Activated naive CD4-positive, alpha-beta T cell treated with anti-CD3 and anti-CD28 coated beads, Interleukin-2, amount 10 ng/mL, durations not matched to agents 7 days and 5 days (primary cell): ENCODE results near the gene GALNT12.

ENCODE experiments used
- CTCF ChIA-PET: fragments of 350-600 bp; sonication (Branson Sonifier 250); formaldehyde crosslinking; loops from one replicate; lab custom pipeline; 2021; ENCODE audit warnings: antibody characterized with exemption; lab: Charles Lee
- DNase-seq: peaks from one replicate; pipeline ENCODE4 v3.0.0-alpha.2; 2020
- H3K27ac Mint-ChIP-seq: one replicate; pipeline ENCODE4 v1.8.0; 2021; ENCODE audit warnings: mild to moderate bottlenecking, moderate library complexity, mixed read lengths
- H3K27me3 Mint-ChIP-seq: one replicate; pipeline ENCODE4 v1.8.0; 2021; ENCODE audit warnings: mild to moderate bottlenecking, mixed read lengths
- H3K36me3 Mint-ChIP-seq: one replicate; pipeline ENCODE4 v1.8.0; 2021; ENCODE audit warnings: mixed read lengths
- H3K4me1 Mint-ChIP-seq: one replicate; pipeline ENCODE4 v1.8.0; 2021; ENCODE audit warnings: mixed read lengths
- H3K4me3 Mint-ChIP-seq: one replicate; pipeline ENCODE4 v1.8.0; 2021; ENCODE audit warnings: mild to moderate bottlenecking, moderate library complexity, mixed read lengths
- H3K9me3 Mint-ChIP-seq: one replicate; pipeline ENCODE4 v1.8.0; 2021; ENCODE audit warnings: mixed read lengths

The GALNT12 gene

GRCh38 chr9:98883276-98883675, 75.8 kb downstream of the GALNT12 start:
- H3K36me3 Mint-ChIP-seq = no peaks in the 10 kb centered on the region
- DNase-seq = no peak
- H3K27ac Mint-ChIP-seq = no peak overlapping the region
- H3K4me3 Mint-ChIP-seq = no peak overlapping the region
- no peaks in the 10 kb centered on the region for H3K4me1 Mint-ChIP-seq
- CTCF ChIA-PET = no interaction called here
- H3K9me3 Mint-ChIP-seq = no peaks in the 10 kb centered on the region
- H3K27me3 Mint-ChIP-seq = peaks cover 53% of the 10 kb centered on the region

- Mint-ChIP-seq H3K27ac (no peak overlapping the region), H3K4me3 (no peak overlapping the region), H3K4me1 (no peaks in the 10 kb centered on the region), H3K9me3 (no peaks in the 10 kb centered on the region), H3K27me3 (peaks cover 47% of the 10 kb centered on the region), H3K36me3 (no peaks in the 10 kb centered on the region)
- DNase-seq = no peak
- CTCF ChIA-PET = no interaction called here
Observed at GRCh38 chr9:98884849-98885248, 77.4 kb downstream of the GALNT12 start.

- no peak for DNase-seq
- Mint-ChIP-seq H3K27ac (no peak overlapping the region), H3K27me3 (peaks cover 47% of the 10 kb centered on the region), H3K36me3 (no peaks in the 10 kb centered on the region), H3K9me3 (no peaks in the 10 kb centered on the region), H3K4me3 (no peak overlapping the region), H3K4me1 (no peaks in the 10 kb centered on the region)
- CTCF ChIA-PET = no interaction called here
Observed at GRCh38 chr9:98885575-98886295, 78.3 kb downstream of the GALNT12 start.

DNA sequence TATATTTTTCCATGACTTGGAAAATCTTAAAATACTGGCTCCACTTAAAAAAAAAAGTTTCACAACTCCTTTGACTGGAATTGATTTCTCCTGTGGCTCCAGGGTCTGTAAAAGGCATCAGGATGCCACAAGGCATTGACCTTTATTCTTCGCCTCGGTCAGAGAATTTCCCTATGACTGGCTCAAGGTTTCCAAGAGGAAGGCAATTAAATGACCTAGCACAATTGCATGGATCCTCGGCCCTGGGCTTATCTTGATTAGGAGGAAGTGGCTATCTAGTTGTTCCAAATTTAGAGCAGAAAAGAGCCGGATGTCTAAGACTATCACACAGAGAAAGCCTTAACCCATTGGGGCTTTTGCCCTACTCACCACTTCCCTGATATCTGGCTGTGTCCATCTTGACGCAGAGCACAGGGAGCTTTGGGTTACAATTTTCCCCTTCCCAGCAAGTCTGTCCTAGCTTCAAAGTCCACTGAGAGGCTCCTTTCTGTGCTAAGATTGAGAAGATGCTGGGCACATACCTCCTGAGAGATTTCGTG, 79.3 kb downstream of the GALNT12 start:
- DNase-seq = no peak
- H3K36me3 Mint-ChIP-seq = no peaks in the 10 kb centered on the region
- no peaks in the 10 kb centered on the region for H3K9me3 Mint-ChIP-seq
- H3K27ac Mint-ChIP-seq = no peak overlapping the region
- H3K27me3 Mint-ChIP-seq = peaks cover 43% of the 10 kb centered on the region
- no peaks in the 10 kb centered on the region for H3K4me1 Mint-ChIP-seq
- no peak overlapping the region for H3K4me3 Mint-ChIP-seq
- CTCF ChIA-PET = no interaction called here

GRCh38 chr9:98887918-98888510, 80.5 kb downstream of the GALNT12 start:
- CTCF ChIA-PET = no interaction called here
- DNase-seq = no peak
- Mint-ChIP-seq H3K4me1 (no peaks in the 10 kb centered on the region), H3K9me3 (no peaks in the 10 kb centered on the region), H3K27ac (no peak overlapping the region), H3K4me3 (no peak overlapping the region), H3K36me3 (no peaks in the 10 kb centered on the region), H3K27me3 (peaks cover 37% of the 10 kb centered on the region)

DNA sequence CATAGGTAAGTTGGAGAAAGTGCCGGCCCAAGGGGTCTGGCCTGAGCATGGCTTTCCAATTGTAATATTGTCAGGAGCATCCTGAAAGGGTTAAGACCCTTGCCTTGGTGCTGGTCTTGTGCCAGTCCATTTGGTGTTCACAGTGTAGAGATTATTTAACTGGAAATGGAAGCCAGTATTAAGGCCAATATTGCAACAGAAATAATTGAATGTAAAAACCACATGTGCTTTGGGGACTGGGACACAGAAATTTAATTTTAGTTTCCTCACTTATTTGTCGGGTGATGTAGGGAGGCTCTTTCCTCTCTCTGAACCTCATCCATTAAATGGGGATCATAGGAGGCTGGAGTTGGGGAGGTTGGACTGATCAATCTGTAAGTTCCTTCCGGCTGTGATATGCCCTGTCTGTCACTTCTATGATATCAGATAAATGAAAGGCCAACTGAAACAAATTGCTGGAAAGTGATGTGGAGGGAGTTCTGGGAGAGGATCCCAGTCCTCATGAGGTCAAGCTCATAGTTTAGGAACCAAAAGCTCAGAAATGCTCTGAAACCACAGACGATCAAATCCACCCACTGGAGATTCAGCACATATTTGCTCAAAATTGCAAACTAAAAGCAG, 81.4 kb downstream of the GALNT12 start:
- Mint-ChIP-seq H3K36me3 (no peaks in the 10 kb centered on the region), H3K9me3 (no peaks in the 10 kb centered on the region), H3K27ac (no peak overlapping the region), H3K27me3 (peaks cover 30% of the 10 kb centered on the region), H3K4me1 (no peaks in the 10 kb centered on the region), H3K4me3 (no peak overlapping the region)
- CTCF ChIA-PET = no interaction called here
- no peak for DNase-seq

DNA sequence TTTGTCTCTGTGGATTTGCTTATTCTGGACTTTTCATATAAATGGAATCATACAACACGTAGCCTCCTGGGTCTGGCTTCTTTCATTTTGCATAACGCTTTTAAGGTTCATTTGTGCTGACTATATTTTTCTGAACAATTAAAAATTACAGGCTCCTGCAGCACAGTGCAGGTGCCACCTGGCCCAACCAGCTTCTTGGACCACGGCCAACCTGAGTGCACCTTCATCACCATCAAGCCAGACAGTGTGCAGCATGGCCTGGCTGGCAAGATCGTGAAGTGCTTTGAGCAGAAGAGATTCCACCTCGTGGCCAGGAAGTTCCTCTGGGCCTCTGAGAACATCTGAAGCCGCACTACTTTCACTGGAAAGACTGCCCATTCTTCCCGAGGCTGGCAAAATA, 82.8 kb downstream of the GALNT12 start:
- CTCF ChIA-PET = no interaction called here
- Mint-ChIP-seq H3K9me3 (no peaks in the 10 kb centered on the region), H3K27me3 (peaks cover 22% of the 10 kb centered on the region), H3K27ac (no peak overlapping the region), H3K4me1 (no peaks in the 10 kb centered on the region), H3K36me3 (no peaks in the 10 kb centered on the region), H3K4me3 (no peak overlapping the region)
- DNase-seq = no peak

GRCh38 chr9:98892288-98892687, 84.8 kb downstream of the GALNT12 start:
- CTCF ChIA-PET = no interaction called here
- H3K36me3 Mint-ChIP-seq = no peaks in the 10 kb centered on the region
- DNase-seq = no peak
- no peak overlapping the region for H3K4me3 Mint-ChIP-seq
- H3K27ac Mint-ChIP-seq = no peak overlapping the region
- H3K9me3 Mint-ChIP-seq = no peaks in the 10 kb centered on the region
- no peaks in the 10 kb centered on the region for H3K4me1 Mint-ChIP-seq
- peaks cover 20% of the 10 kb centered on the region for H3K27me3 Mint-ChIP-seq

DNA sequence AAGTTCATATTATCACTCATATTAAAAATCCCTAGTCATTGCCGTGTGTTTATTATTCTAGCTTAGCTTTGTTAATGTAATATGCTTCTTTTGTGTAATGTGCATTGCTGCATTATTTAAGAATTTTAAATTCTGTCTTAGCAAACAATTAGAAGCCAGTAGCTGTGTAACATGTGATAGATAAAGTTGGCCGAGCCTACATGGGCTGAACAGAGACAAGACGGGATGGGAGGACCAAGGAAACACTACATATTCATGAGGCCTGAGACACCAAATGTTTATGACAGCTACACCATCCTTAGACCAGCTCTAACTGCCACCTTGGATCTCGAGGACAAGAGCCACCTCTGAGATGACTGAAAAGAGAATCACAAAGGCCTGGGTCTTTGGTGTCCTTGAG, 85.2 kb downstream of the GALNT12 start:
- Mint-ChIP-seq H3K9me3 (no peaks in the 10 kb centered on the region), H3K36me3 (no peaks in the 10 kb centered on the region), H3K27me3 (peaks cover 21% of the 10 kb centered on the region), H3K4me1 (no peaks in the 10 kb centered on the region), H3K4me3 (no peak overlapping the region), H3K27ac (no peak overlapping the region)
- DNase-seq = no peak
- CTCF ChIA-PET = no interaction called here

- CTCF ChIA-PET = no interaction called here
- peaks cover 16% of the 10 kb centered on the region for H3K27me3 Mint-ChIP-seq
- H3K4me1 Mint-ChIP-seq = no peaks in the 10 kb centered on the region
Observed at GRCh38 chr9:98894171-98894570, 86.7 kb downstream of the GALNT12 start.

DNA sequence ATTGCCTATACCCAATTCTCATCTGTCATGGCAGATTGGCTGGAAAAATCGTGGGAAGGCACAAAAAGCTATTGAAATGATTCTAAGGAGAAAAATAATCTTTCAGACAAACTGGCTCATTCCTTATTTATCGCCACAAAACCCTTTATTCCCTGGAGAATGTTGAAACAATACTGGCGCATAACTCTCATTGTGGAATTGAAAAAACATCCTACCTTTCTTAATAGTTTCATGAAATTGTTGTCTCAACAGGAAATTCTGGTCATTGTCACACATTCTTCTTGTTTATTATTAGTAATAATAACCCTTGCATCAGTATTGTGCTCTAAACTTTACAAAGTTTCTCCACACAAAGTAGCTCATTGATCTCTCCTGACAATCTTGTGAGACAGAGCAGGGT, 87.3 kb downstream of the GALNT12 start:
- CTCF ChIA-PET = no interaction called here
- Mint-ChIP-seq H3K36me3 (no peaks in the 10 kb centered on the region), H3K9me3 (no peaks in the 10 kb centered on the region), H3K4me3 (no peak overlapping the region), H3K27ac (no peak overlapping the region), H3K27me3 (peaks cover 16% of the 10 kb centered on the region), H3K4me1 (no peaks in the 10 kb centered on the region)
- no peak for DNase-seq

More at GRCh38 chr9:98894171-98894570, 86.7 kb downstream of the GALNT12 start:
- Mint-ChIP-seq H3K27ac (no peak overlapping the region), H3K4me3 (no peak overlapping the region), H3K36me3 (no peaks in the 10 kb centered on the region), H3K9me3 (no peaks in the 10 kb centered on the region)
- no peak for DNase-seq

GRCh38 chr9:98896632-98897031, 89.2 kb downstream of the GALNT12 start:
- H3K27ac Mint-ChIP-seq = no peak overlapping the region
- H3K27me3 Mint-ChIP-seq = peaks cover 16% of the 10 kb centered on the region
- no peak for DNase-seq
- H3K4me1 Mint-ChIP-seq = no peaks in the 10 kb centered on the region
- H3K36me3 Mint-ChIP-seq = no peaks in the 10 kb centered on the region
- H3K9me3 Mint-ChIP-seq = no peaks in the 10 kb centered on the region
- CTCF ChIA-PET = no interaction called here
- no peak overlapping the region for H3K4me3 Mint-ChIP-seq

DNA sequence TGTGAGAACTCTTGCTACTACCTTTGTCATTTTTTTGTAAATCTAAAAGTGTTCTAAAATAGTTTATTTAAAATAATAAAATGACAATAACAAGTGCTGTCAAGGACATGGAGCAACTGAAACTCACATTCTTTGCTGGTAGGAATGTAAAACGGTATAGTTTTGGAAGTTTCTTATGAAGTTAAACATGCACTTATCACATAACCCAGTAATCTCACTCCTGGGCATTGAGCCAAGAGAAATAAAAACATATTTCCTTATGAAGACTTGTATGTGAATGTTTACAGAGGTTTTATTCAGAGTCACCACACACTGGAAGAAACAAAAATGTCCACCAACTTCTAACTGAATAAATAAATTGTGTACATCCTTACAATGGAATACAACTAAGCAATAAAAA, 90.3 kb downstream of the GALNT12 start:
- Mint-ChIP-seq H3K36me3 (no peaks in the 10 kb centered on the region), H3K27me3 (peaks cover 16% of the 10 kb centered on the region), H3K27ac (no peak overlapping the region), H3K4me3 (no peak overlapping the region), H3K4me1 (no peaks in the 10 kb centered on the region), H3K9me3 (no peaks in the 10 kb centered on the region)
- CTCF ChIA-PET = no interaction called here
- DNase-seq = no peak

DNA sequence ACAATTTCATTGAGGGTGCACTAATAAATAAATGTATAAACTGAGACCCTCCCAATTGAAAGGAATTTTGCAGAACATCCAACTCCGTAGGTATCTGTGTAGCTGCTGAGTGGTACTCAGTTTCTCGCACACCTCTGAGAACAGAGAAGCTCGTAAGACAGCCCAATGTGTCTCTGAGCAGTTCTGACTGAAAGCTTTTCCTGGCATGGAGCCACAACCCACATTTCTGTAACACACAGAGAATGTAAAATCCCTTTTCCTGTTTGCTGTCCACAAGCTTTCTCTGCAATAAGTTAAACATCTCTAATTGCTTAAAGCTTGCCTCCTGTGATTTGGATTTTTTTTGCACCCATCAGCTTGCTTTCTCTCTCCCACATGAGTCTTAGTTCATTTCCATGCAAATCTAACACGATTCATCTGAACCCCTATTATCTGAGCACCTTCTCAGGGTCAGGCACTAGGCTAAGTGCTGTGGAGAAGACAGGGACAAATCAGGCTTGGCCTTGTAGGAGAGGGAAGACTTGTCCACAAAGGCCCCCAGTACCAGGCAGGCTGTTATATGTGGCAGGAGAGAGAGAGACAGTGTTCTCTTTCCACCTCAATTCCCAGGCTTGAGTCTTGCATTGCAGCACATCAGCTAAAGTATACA, 92.1 kb downstream of the GALNT12 start:
- no peaks in the 10 kb centered on the region for H3K36me3 Mint-ChIP-seq
- DNase-seq = no peak
- no peaks in the 10 kb centered on the region for H3K9me3 Mint-ChIP-seq
- H3K27me3 Mint-ChIP-seq = peaks cover 23% of the 10 kb centered on the region
- no peak overlapping the region for H3K27ac Mint-ChIP-seq
- H3K4me3 Mint-ChIP-seq = no peak overlapping the region
- CTCF ChIA-PET = interaction anchor here (0.6 kb wide), 1 partner anchor 96 kb away, joined by 3 read pairs; no protein-coding TSS in a partner anchor
- H3K4me1 Mint-ChIP-seq = no peaks in the 10 kb centered on the region
